NCI-H128 (cell line): ENCODE data around the gene CRIM1.

ENCODE experiments used
- DNase-seq: peaks from one replicate; lab custom pipeline; 2025; ENCODE audit not compliant: unreplicated experiment; lab: John Stamatoyannopoulos, UW

CRIM1 gene

GRCh38 chr2:36453652-36454051 lies 98.1 kb downstream of the CRIM1 start:
- DNase-seq, result no peak

GRCh38 chr2:36455011-36455410 lies 99.4 kb downstream of the CRIM1 start:
- no peak for DNase-seq

- DNase-seq, result no peak
Observed at GRCh38 chr2:36455788-36456187, 100.2 kb downstream of the CRIM1 start.

GRCh38 chr2:36456227-36457175 lies 100.9 kb downstream of the CRIM1 start:
- DNase-seq, result no peak

GRCh38 chr2:36458106-36458505 lies 102.5 kb downstream of the CRIM1 start:
- no peak for DNase-seq

GRCh38 chr2:36459725-36460137 lies 104.2 kb downstream of the CRIM1 start:
- peak; percentile 7 for DNase-seq

GRCh38 chr2:36461039-36461681 lies 105.6 kb downstream of the CRIM1 start:
- no peak for DNase-seq

GRCh38 chr2:36462311-36462935 lies 106.8 kb downstream of the CRIM1 start:
- no peak for DNase-seq

DNA sequence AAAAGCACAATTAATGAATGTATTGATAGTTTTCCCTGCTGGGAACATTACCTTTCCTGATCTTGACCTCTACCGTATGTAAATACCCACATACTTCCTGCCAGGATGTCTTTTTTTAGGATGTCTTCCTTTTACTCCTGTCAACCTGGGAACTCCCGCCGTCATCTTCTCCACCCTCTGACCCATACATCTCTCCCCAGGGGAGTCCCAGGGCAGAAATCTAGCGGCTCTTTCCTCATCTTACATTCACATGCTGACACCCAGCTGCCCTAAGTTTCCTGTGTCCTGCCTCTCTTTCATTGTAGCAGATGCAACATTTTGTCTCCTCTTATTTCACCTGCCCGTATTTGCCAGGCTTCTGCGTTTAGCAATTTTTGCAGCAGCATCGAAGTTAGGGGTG lies 107.8 kb downstream of the CRIM1 start:
- DNase-seq, result no peak

GRCh38 chr2:36464006-36464721 lies 108.6 kb downstream of the CRIM1 start:
- DNase-seq, result no peak

DNA sequence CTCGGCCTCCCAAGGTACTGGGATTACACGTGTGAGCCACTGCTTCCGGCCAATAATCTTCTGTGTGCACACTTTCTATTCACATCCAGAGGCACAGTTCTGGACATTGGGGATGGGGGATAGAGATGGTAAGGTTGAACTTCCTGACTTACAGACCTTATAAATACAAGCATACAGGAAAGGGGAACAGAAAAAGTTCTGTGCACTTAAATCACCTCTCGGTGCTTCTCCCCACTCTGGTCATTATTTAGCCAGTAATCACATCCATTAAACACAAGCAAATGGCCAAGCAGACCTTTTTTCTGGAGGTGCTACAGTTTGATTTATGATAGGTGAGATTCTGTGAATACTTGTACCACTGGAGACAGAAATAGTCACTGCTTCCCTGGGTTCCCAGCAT lies 110.6 kb downstream of the CRIM1 start:
- no peak for DNase-seq

DNA sequence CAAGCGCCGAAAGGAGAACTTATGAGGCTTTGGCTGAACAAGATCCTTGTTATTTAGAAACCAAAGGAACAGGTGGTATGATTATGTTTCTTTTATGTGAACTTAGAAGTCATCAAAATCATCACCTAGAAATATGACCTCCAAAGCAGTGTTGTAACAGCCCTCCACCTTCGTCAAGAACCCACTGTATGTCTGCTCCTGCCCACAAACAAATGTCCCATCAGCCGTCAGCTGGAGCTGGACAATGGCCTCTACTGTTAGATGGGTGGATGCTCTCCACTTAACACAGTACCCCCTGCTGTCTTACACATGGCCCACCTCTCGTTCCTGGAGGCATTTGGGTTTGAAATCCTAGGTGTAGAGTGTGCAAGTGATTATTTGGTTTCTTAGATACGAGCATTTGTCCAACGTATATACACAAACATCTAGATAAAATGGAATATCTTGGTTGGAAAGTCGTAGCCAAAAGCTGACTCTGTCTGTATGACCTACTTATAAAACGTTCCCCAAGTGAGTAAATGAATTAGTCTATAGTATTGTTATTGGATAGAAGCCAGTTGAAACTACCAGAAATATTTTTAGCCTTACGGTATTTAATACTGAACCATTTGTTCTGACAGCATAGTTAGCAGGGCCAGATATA lies 113.0 kb downstream of the CRIM1 start:
- no peak for DNase-seq

- no peak for DNase-seq
Observed at GRCh38 chr2:36469106-36469477, 113.5 kb downstream of the CRIM1 start.

DNA sequence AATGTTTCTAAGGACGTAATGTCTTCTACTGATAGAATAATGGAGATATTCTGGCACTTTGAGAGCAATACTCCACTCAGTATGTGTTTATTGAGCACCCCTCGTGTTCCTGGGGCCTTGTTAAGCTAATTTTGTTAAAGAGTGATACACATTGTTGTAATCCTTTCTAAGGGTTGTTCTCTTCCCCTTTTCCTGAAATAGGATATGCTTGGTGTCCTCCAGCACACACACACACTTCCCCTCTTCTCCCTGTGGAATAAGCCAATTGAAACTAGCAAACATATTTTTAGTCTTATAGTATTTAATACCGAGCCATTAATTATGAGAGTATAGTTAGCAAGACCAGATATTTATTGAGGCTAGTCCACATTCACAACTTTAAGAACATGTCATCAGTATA lies 114.1 kb downstream of the CRIM1 start:
- DNase-seq, result no peak

GRCh38 chr2:36473230-36473629 lies 117.7 kb downstream of the CRIM1 start:
- no peak for DNase-seq

DNA sequence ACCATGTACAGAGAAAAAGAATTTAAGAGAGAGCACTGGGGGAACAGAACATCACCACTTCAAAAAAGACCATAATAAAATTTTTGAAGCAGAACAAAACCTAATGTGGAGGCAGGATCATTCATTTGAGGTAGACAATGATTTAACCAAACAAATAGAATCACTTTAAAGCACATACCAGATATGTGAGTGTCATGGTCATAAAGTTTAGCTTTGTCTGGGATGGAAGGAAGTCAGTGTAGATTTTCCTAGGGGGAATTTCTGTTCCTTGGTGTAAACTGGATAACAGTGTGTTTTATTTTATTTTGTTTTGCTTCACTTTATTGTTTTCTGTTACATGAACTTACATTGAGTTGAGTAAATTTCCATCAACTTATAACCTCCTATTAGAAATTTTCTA lies 120.8 kb downstream of the CRIM1 start:
- DNase-seq, result no peak

DNA sequence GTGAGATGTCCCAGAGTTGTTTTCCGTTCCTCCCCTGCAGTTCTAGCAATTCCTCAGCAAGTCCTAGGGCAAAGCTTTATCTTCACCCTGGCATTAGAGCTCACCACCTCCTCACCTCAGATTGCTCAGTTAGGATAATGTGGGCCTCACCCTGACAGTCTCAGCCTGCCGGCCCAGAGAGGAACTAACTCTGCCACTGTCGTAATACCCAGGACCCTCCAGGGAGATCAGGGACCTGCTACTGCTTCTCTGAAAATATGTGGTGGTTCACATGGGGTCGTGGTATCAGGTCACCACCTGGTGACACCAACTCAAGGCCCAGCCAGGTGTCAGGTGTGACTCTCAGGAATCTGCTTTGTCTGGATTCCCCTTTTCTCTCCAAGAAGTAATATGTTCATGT lies 121.7 kb downstream of the CRIM1 start:
- no peak for DNase-seq

DNA sequence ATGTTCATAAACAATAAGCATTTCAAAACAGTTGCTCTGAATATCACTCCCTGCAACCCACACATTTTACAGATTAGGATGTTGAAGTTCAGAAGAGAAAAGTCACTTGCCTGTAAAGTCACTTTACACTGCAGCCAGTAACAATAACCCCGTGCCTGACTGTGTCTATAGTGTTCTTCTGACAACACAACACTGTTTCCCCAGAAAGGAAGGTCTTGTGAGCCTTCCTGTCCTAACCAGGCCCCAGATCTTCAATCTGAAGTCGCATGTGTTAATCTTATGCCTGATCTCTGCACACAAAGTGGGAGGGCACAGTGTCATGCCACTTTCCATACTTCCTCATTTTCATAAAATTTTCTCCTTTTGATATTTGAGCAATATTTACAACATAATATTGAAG lies 122.2 kb downstream of the CRIM1 start:
- DNase-seq, result no peak

DNA sequence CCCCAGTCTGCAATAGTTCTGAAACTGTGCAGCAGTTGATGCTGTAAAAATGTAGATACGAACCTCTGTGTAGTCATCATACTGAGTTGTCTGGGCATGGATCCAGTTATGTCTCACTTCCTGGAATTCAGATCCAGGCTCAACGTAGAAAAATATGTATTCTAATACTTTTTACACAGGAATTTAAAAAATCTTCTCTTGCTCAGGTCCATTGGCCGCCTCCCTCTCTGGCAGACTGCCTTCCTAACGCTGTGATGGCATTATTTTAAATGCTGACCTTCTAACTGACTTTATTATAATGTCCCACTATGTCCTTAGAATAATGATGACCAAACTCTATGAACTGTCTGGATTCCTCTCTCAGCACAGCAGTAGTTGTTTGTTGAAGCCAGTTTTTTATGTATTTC lies 122.8 kb downstream of the CRIM1 start:
- DNase-seq, result no peak

DNA sequence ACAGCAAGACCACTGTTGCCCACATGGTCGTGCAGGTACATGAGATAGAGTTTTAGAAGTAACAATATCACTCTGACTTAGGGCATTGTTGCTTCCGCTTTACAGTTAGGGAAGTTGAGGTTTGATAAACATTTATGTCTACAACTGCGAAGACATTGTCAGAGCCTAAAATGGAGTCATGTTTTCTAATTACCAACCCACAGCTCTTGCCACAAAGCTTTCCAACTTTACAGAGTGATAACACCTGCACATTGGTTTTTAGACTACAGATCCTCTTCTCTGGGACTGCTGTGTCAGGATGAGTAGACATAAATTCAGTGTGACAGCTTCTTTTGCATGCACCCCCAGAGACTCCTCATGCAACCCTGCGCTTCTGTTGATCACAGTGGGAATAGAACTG lies 123.4 kb downstream of the CRIM1 start:
- DNase-seq, result no peak

GRCh38 chr2:36479406-36479805 lies 123.8 kb downstream of the CRIM1 start:
- no peak for DNase-seq
